Ishikawa (cell line): ENCODE measurements around the gene LRRC47.

Experiments
- EP300 ChIP-seq: IDR thresholded peaks from 2 replicates; pipeline ENCODE4 v1.6.1; 2012; ENCODE audit warnings: borderline replicate concordance
- MAX ChIP-seq: IDR thresholded peaks from 2 replicates; pipeline ENCODE4 v1.6.1; 2012
- TCF12 ChIP-seq: IDR thresholded peaks from 2 replicates; pipeline ENCODE4 v1.6.1; 2012; ENCODE audit warnings: low read depth
- ZBTB7A ChIP-seq: IDR thresholded peaks from 2 replicates; pipeline ENCODE4 v1.6.1; 2012; ENCODE audit warnings: low read depth
- TF ChIP-seq, protein P1 (sequence below): IDR thresholded peaks from 2 replicates; pipeline ENCODE4 v1.6.1; 2012; ENCODE audit warnings: low read depth, mild to moderate bottlenecking

GRCh38 chr1:3805038-3805437 lies 8.7 kb upstream of the LRRC47 start:
- TF ChIP-seq MAX (no peak), ZBTB7A (no peak), EP300 (no peak), TCF12 (no peak)
- TF ChIP-seq, protein P1, sequence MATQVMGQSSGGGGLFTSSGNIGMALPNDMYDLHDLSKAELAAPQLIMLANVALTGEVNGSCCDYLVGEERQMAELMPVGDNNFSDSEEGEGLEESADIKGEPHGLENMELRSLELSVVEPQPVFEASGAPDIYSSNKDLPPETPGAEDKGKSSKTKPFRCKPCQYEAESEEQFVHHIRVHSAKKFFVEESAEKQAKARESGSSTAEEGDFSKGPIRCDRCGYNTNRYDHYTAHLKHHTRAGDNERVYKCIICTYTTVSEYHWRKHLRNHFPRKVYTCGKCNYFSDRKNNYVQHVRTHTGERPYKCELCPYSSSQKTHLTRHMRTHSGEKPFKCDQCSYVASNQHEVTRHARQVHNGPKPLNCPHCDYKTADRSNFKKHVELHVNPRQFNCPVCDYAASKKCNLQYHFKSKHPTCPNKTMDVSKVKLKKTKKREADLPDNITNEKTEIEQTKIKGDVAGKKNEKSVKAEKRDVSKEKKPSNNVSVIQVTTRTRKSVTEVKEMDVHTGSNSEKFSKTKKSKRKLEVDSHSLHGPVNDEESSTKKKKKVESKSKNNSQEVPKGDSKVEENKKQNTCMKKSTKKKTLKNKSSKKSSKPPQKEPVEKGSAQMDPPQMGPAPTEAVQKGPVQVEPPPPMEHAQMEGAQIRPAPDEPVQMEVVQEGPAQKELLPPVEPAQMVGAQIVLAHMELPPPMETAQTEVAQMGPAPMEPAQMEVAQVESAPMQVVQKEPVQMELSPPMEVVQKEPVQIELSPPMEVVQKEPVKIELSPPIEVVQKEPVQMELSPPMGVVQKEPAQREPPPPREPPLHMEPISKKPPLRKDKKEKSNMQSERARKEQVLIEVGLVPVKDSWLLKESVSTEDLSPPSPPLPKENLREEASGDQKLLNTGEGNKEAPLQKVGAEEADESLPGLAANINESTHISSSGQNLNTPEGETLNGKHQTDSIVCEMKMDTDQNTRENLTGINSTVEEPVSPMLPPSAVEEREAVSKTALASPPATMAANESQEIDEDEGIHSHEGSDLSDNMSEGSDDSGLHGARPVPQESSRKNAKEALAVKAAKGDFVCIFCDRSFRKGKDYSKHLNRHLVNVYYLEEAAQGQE = no peak
